Lung (tissue), 12 donors: Measurements from ENCODE around the gene DLG3. TPM values are rescaled to one million over a fixed set of nuclear protein-coding genes. Genes with fewer than 3 reads are reported as not detected.

ENCODE experiments used
- ATAC-seq: fragments of 200-7000 bp; cut with Tn5 transposase; one replicate; pipeline ENCODE4 v1.9.1; 2020; ENCODE audit warnings: moderate number of reproducible peaks; ENCODE audit not compliant: insufficient read depth, low FRiP score
- DNase-seq, 3 donors: peaks; one replicate each; pipeline ENCODE4 v3.0.0-alpha.2; 2013 to 2017
- H3K27ac ChIP-seq, 2 donors: one replicate each; pipeline ENCODE4 v1.5.1; 2013; ENCODE audit warnings: mild to moderate bottlenecking in 2 of 2, moderate library complexity in 2 of 2, control low read depth in 1 of 2, inconsistent platforms in 1 of 2, low read depth in 1 of 2, low read length in 1 of 2
- H3K27me3 ChIP-seq, 3 donors: one replicate each; pipeline ENCODE4 v1.5.1; 2013; ENCODE audit warnings: low read length in 2 of 3; ENCODE audit not compliant: control insufficient read depth in 3 of 3, insufficient read depth in 3 of 3
- H3K36me3 ChIP-seq, 4 donors: one replicate each; pipeline ENCODE4 v1.5.1; 2013; ENCODE audit warnings: low read length in 4 of 4, mild to moderate bottlenecking in 1 of 4, moderate library complexity in 1 of 4; ENCODE audit not compliant: control insufficient read depth in 4 of 4, insufficient read depth in 4 of 4
- H3K4me1 ChIP-seq, 5 donors: one replicate each; pipeline ENCODE4 v1.5.1; 2013; ENCODE audit warnings: low read length in 5 of 5, mild to moderate bottlenecking in 2 of 5, moderate library complexity in 1 of 5; ENCODE audit not compliant: control insufficient read depth in 5 of 5, insufficient read depth in 5 of 5
- H3K4me3 ChIP-seq: one replicate; pipeline ENCODE4 v1.5.1; 2013; ENCODE audit warnings: mild to moderate bottlenecking, control low read depth, moderate library complexity
- H3K9ac ChIP-seq, 2 donors: one replicate each; pipeline ENCODE4 v1.5.1; 2013; ENCODE audit warnings: low read length in 2 of 2, control low read depth in 1 of 2; ENCODE audit not compliant: insufficient read depth in 1 of 2
- H3K9me3 ChIP-seq, 4 donors: one replicate each; pipeline ENCODE4 v1.5.1; 2013; ENCODE audit warnings: low read length in 3 of 4, mild to moderate bottlenecking in 1 of 4, moderate library complexity in 1 of 4; ENCODE audit not compliant: control insufficient read depth in 4 of 4, insufficient read depth in 3 of 4
- CTCF ChIP-seq: IDR thresholded peaks from 2 replicates; pipeline ENCODE4 v1.5.1; 2012; ENCODE audit warnings: mild to moderate bottlenecking; ENCODE audit errors: control extremely low read depth, extremely low read depth
- WGBS, 2 donors: extraction: QIAGEN DNeasy Blood & Tissue Kit; methylation state at CpG; one replicate each; pipeline ENCODE4 v1.1.7; 2013; 5-methylcytosine and 5-hydroxymethylcytosine counted together
- polyA plus RNA-seq, 2 donors: library from polyadenylated mRNA; stranded (reverse); fragments of 200-250 nt; gene quantifications; one replicate each; pipeline ENCODE4 v1.2.1, GENCODE V29; 2013
- total RNA-seq, 2 donors: library from RNA; depleted of rRNA in 1 of 2; stranded (reverse); fragments of >200 nt in 1 of 2; gene quantifications; one replicate each; pipeline ENCODE4 v1.2.1, GENCODE V29; 2014 to 2021
- donor health status: control.
- donor health status: control.
- donor health status: Bipolar disorder and iron deficiency.
- donor health status: healthy.
- donor health status: DM: yes; HTN: yes; CAD: no.

Gene DLG3
- total and polyA plus RNA-seq, 4 donors: 9.3 to 31.5 (median 18.6) TPM

DNA sequence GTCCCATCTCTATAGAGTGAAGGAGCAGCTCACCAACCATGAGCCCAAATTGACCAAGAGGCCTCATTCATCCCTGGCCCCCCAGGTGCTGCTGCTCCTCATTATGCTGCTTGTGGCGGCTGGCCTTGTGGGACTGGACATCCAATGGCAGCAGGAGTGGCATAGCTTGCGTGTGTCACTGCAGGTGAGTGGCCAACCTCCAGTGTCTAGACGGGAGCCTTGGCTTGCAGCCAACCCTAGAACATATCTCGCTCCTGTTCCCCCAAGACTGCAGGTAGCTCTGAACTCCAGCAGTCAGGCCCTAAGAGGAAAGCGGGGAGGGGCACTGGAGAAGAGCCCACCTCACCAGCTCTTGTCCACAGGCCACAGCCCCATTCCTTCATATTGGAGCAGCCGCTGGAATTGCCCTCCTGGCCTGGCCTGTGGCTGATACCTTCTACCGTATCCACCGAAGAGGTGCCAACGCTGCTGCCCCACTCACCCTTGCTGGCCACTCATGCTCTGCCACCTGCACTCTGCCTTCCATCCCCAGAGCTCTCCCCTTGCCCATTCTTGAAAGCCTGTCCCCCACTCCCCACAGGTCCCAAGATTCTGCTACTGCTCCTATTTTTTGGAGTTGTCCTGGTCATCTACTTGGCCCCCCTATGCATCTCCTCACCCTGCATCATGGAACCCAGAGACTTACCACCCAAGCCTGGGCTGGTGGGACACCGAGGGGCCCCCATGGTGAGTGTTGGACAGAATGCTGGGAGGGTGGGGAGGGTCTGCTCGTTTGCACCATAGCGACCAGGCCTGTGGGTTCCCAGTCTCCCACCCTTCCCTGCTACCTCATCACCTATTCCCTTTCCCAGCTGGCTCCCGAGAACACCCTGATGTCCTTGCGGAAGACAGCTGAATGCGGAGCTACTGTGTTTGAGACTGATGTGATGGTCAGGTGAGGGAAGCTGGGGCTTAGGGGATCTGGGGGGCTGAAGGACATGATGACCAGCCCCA lies 18.1 kb upstream of the DLG3 start:
- 80 to 94% methylated on average over 11 to 15 of the region's 15 CpGs for WGBS, 2 donors
- no peaks in the 10 kb centered on the region for H3K4me1 ChIP-seq
- no peak overlapping the region for H3K4me3 ChIP-seq
- no peak for DNase-seq
- H3K27ac ChIP-seq: no peak overlapping the region
- H3K36me3 ChIP-seq: no peaks in the 10 kb centered on the region
- ATAC-seq: no peak
- H3K9me3 ChIP-seq: no peaks in the 10 kb centered on the region
- H3K9ac ChIP-seq: no peak overlapping the region
- no peaks in the 10 kb centered on the region for H3K27me3 ChIP-seq
- no peak for TF ChIP-seq CTCF

- H3K27ac ChIP-seq: no peak overlapping the region
- no peak overlapping the region for H3K4me3 ChIP-seq
- ATAC-seq (no peak), DNase-seq (no peak)
- H3K4me1 ChIP-seq: no peaks in the 10 kb centered on the region
- H3K36me3 ChIP-seq: no peaks in the 10 kb centered on the region
- no peak overlapping the region for H3K9ac ChIP-seq
- H3K9me3 ChIP-seq: no peaks in the 10 kb centered on the region
- WGBS, 2 donors: 55 to 65% methylated on average over 2 of the region's 2 CpGs
- no peak for TF ChIP-seq CTCF
- no peaks in the 10 kb centered on the region for H3K27me3 ChIP-seq
Measured at GRCh38 chrX:70427365-70427764, 17.3 kb upstream of the DLG3 start.

DNA sequence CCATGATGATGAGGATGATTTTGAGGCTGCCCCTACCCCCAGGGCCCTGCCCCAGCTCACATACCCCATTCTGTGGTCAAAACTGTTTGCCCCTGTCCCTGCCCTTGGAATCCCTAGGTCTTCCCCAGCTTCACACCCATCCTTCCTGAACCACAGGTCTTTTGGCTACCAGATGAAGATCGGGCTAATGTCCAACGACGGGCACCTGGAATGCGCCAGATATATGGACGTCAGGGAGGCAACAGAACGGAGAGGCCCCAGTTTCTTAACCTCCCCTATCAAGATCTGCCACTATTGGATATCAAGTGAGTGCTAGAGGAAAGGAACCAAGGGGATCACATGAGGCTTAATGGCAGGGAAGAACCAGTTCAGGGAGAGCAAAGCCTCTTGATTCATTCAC lies 14.9 kb upstream of the DLG3 start:
- ATAC-seq: no peak
- WGBS, 2 donors: 78 to 94% methylated on average over 5 to 6 of the region's 6 CpGs

More for the DNA sequence above, 14.9 kb upstream of the DLG3 start:
- no peak for DNase-seq
- H3K27me3 ChIP-seq: no peaks in the 10 kb centered on the region
- no peak overlapping the region for H3K9ac ChIP-seq
- H3K36me3 ChIP-seq: no peaks in the 10 kb centered on the region
- H3K4me3 ChIP-seq: no peak overlapping the region
- no peak overlapping the region for H3K27ac ChIP-seq
- H3K4me1 ChIP-seq: peaks cover 0 to 2% (median 0%) of the 10 kb centered on the region in 5 donors
- TF ChIP-seq CTCF: no peak
- no peaks in the 10 kb centered on the region for H3K9me3 ChIP-seq
